HepG2 (cell line): Measurements from ENCODE around the gene RPSA. TPM values are rescaled to one million over a fixed set of nuclear protein-coding genes. Genes with fewer than 3 reads are reported as not detected.

ENCODE experiments used
- AKNA ChIP-seq: sonication (generic); formaldehyde crosslinking; IDR thresholded peaks from 2 replicates; pipeline ENCODE4 v1.4.0; 2020; ENCODE audit warnings: missing genetic modification reagents, borderline replicate concordance
- ATF6 ChIP-seq: sonication (generic); formaldehyde crosslinking; conservative IDR thresholded peaks from 2 replicates; pipeline ENCODE4 v1.4.0; 2020; ENCODE audit warnings: missing genetic modification reagents
- CAMTA2 ChIP-seq: sonication (generic); formaldehyde crosslinking; IDR thresholded peaks from 2 replicates; pipeline ENCODE4 v1.4.0; 2020; ENCODE audit warnings: mild to moderate bottlenecking, missing genetic modification reagents, borderline replicate concordance
- GLMP ChIP-seq: sonication (generic); formaldehyde crosslinking; IDR thresholded peaks from 2 replicates; pipeline ENCODE4 v1.9.0; 2021; ENCODE audit warnings: missing genetic modification reagents, mild to moderate bottlenecking, borderline replicate concordance
- HDAC1 ChIP-seq: sonication (generic); formaldehyde crosslinking; IDR thresholded peaks from 2 replicates; pipeline ENCODE4 v1.5.1; 2020; ENCODE audit warnings: mild to moderate bottlenecking, missing genetic modification reagents
- KLF12 ChIP-seq: sonication (generic); formaldehyde crosslinking; IDR thresholded peaks from 2 replicates; pipeline ENCODE4 v1.4.0; 2020; ENCODE audit warnings: missing genetic modification reagents, borderline replicate concordance
- NR2F6 ChIP-seq, 2 experiments: IDR thresholded peaks; 2 replicates each; pipeline ENCODE4 v1.6.1; 2016; ENCODE audit warnings: antibody characterized with exemption in 1 of 2, mild to moderate bottlenecking in 1 of 2
- SMC3 ChIP-seq: IDR thresholded peaks from 2 replicates; pipeline ENCODE4 v1.6.1; 2011; ENCODE audit warnings: low read length, improper control_type of control experiment
- SP2 ChIP-seq: sonication (generic); formaldehyde crosslinking; IDR thresholded peaks from 2 replicates; pipeline ENCODE4 v1.5.1; 2020; ENCODE audit warnings: mild to moderate bottlenecking, missing genetic modification reagents
- SP4 ChIP-seq: sonication (generic); formaldehyde crosslinking; IDR thresholded peaks from 2 replicates; pipeline ENCODE4 v1.8.1; 2023; ENCODE audit warnings: mild to moderate bottlenecking, missing genetic modification reagents
- USF2 ChIP-seq, 2 experiments: sonication (generic) in 1 of 2; formaldehyde crosslinking in 1 of 2; IDR thresholded peaks; 2 replicates each; pipeline versions ENCODE4 v1.5.1 to v1.6.1; 2011 to 2020; ENCODE audit warnings: borderline replicate concordance in 1 of 2, low read depth in 1 of 2, low read length in 1 of 2, mild to moderate bottlenecking in 1 of 2, missing genetic modification reagents in 1 of 2, moderate library complexity in 1 of 2
- ZNF10 ChIP-seq: sonication (generic); formaldehyde crosslinking; IDR thresholded peaks from 2 replicates; pipeline ENCODE4 v1.4.0; 2020; ENCODE audit warnings: mild to moderate bottlenecking, low read depth, missing genetic modification reagents, borderline replicate concordance
- ZNF12 ChIP-seq: sonication (generic); formaldehyde crosslinking; IDR thresholded peaks from 2 replicates; pipeline ENCODE4 v1.5.0; 2020; ENCODE audit warnings: missing genetic modification reagents
- ZNF253 ChIP-seq: sonication (generic); formaldehyde crosslinking; IDR thresholded peaks from 2 replicates; pipeline ENCODE4 v1.8.0; 2022; ENCODE audit warnings: mild to moderate bottlenecking, missing genetic modification reagents, borderline replicate concordance
- ZNF530 ChIP-seq: sonication (generic); formaldehyde crosslinking; IDR thresholded peaks from 2 replicates; pipeline ENCODE4 v1.5.0; 2020; ENCODE audit warnings: low read depth, mild to moderate bottlenecking, missing genetic modification reagents
- ZNF570 ChIP-seq: sonication (generic); formaldehyde crosslinking; IDR thresholded peaks from 2 replicates; pipeline ENCODE4 v1.4.0; 2020; ENCODE audit warnings: mild to moderate bottlenecking, missing genetic modification reagents, borderline replicate concordance
- ZNF879 ChIP-seq: sonication (generic); formaldehyde crosslinking; IDR thresholded peaks from 2 replicates; pipeline ENCODE4 v1.8.1; 2023; ENCODE audit warnings: missing genetic modification reagents
- polyA plus RNA-seq, 8 experiments: library from polyadenylated mRNA; depleted of rRNA in 3 of 8; stranded (reverse) in 7 of 8; unstranded in 1 of 8; fragments of >200 nt; fragmentation: Illumina TruSeq in 4 of 8; extraction: Trizol in 4 of 8; gene quantifications; 2 replicates each; pipeline versions ENCODE4 v1.2.1 to v1.2.3, GENCODE V29; 2011 to 2016; ENCODE audit warnings: low read depth in 4 of 8, missing spikeins in 1 of 8, mixed read lengths in 1 of 8; ENCODE audit not compliant: insufficient read depth in 1 of 8
- total RNA-seq, 5 experiments: library from RNA; depleted of rRNA; stranded (reverse); fragments of >200 nt; fragmentation: Illumina TruSeq; extraction: Trizol; gene quantifications; 2 replicates each; pipeline ENCODE4 v1.2.3, GENCODE V29; 2016; ENCODE audit warnings: low read depth in 1 of 5

RPSA gene
- total and polyA plus RNA-seq, 2 of the 13 experiments (the other 11 are each of a cell fraction or from before 2014, with no cell fraction given) = 1,683 to 3,226 TPM

GRCh38 chr3:39383881-39384664 lies 22.4 kb upstream of the RPSA start (continued):
- TF ChIP-seq ATF6 (CRISPR knock-in tag) (no peak), HDAC1 (CRISPR knock-in tag) (no peak), ZNF879 (CRISPR knock-in tag) (no peak), ZNF10 (no peak), SMC3 (no peak), USF2 (IDR thresholded peaks at IDR 0.05; ENCODE audit: low read depth, low read length) (no peak), USF2 (CRISPR knock-in tag; IDR thresholded peaks at IDR 0.05; ENCODE audit: borderline replicate concordance) (no peak), GLMP (no peak), SP2 (CRISPR knock-in tag) (peak; percentile 70), ZNF530 (CRISPR knock-in tag) (0 out of 2 replicates have a peak, but pooled peaks have one; percentile 59), ZNF570 (CRISPR knock-in tag) (no peak), ZNF12 (CRISPR knock-in tag) (0 out of 2 replicates have a peak, but pooled peaks have one; percentile 31), AKNA (CRISPR knock-in tag) (0 out of 2 replicates have a peak, but pooled peaks have one; percentile 4), NR2F6 (IDR thresholded peaks at IDR 0.05) (no peak), NR2F6 (CRISPR knock-in tag; IDR thresholded peaks at IDR 0.05) (no peak), KLF12 (CRISPR knock-in tag) (no peak), CAMTA2 (CRISPR knock-in tag) (no peak), ZNF253 (peak; percentile 66; the same call in 1 of the 2 replicates), SP4 (CRISPR knock-in tag) (peak; percentile 88)
